ENCODE data around the gene TENM4. TPM values are rescaled to one million over a fixed set of nuclear protein-coding genes. Genes with fewer than 3 reads are reported as not detected.

TENM4 gene
- total RNA-seq, 2 experiments from 2014 or later, result not detected

- ChIA-PET POLR2A (no interaction called here), CTCF (no interaction called here)
- Mint-ChIP-seq H3K4me1 (ENCODE audit: low read depth) (peaks cover 5% of the 10 kb centered on the region), H3K27ac (no peak overlapping the region), H3K27me3 (ENCODE audit: low read depth) (peaks cover 8% of the 10 kb centered on the region), H3K4me3 (no peak overlapping the region), H3K9me3 (ENCODE audit: insufficient read depth) (no peaks in the 10 kb centered on the region), H3K36me3 (ENCODE audit: low read depth) (no peaks in the 10 kb centered on the region)
- ATAC-seq (no peak), DNase-seq (no peak)
Observed at GRCh38 chr11:78720281-78720989, 720.4 kb downstream of the TENM4 start.

GRCh38 chr11:78717041-78717440 lies 723.8 kb downstream of the TENM4 start:
- POLR2A ChIA-PET, result no interaction called here
- Mint-ChIP-seq H3K4me3 (no peak overlapping the region), H3K9me3 (ENCODE audit: insufficient read depth) (no peaks in the 10 kb centered on the region), H3K27me3 (ENCODE audit: low read depth) (peaks cover 4% of the 10 kb centered on the region), H3K4me1 (ENCODE audit: low read depth) (no peaks in the 10 kb centered on the region), H3K27ac (no peak overlapping the region), H3K36me3 (ENCODE audit: low read depth) (no peaks in the 10 kb centered on the region)
- ATAC-seq (no peak), DNase-seq (no peak)
- CTCF ChIA-PET, result interaction anchor here (1.4 to 7.4 kb wide), 2 partner anchors 9 to 71 kb away, joined by 3 to 119 read pairs; no protein-coding TSS in a partner anchor

DNA sequence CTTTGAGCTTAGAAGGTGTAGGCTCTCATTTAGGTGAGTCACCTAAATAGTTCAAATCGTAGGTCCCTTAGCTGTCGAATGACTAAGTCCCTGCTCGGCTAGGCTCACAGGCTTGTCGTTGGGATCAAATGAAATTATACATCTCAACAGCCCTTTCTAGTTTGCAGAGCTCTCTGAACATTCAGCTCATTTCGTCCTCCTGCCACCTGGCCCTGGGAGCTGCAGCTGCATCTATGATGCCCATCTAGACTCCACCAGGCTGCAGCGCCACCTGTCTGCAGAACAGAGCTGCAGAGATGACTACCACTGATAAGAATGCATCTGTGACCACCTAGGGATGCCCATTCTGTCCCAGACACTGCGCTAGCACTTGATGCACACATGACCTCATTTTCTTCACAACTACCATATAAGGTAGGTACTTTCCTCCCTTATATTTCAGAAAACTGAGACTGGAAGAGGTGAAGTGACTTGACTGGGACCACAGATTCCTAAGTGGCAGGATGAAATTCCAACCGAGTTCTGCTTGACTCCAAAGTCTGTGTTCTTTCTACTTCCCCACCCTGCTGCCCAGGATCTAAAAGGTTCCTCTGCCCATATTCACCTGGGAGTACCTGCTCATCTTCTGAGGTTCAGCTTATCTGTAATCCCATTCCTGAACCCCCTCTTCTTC lies 725.1 kb downstream of the TENM4 start:
- no peaks in the 10 kb centered on the region for H3K36me3 Mint-ChIP-seq (ENCODE audit: low read depth)
- H3K27me3 Mint-ChIP-seq (ENCODE audit: low read depth), result peaks cover 4% of the 10 kb centered on the region
- H3K4me1 Mint-ChIP-seq (ENCODE audit: low read depth), result no peaks in the 10 kb centered on the region
- ATAC-seq, result peak; percentile 44
- ChIA-PET CTCF (interaction anchor here (0.8 to 7.4 kb wide), 12 partner anchors 8 to 84 kb away, joined by 3 to 119 read pairs (median 4); no protein-coding TSS in a partner anchor), POLR2A (no interaction called here)
- H3K4me3 Mint-ChIP-seq, result no peak overlapping the region
- H3K27ac Mint-ChIP-seq, result no peak overlapping the region
- H3K9me3 Mint-ChIP-seq (ENCODE audit: insufficient read depth), result no peaks in the 10 kb centered on the region
- peak; percentile 52 for DNase-seq

- POLR2A ChIA-PET, result no interaction called here
- Mint-ChIP-seq H3K4me3 (no peak overlapping the region), H3K27me3 (ENCODE audit: low read depth) (peaks cover 4% of the 10 kb centered on the region), H3K9me3 (ENCODE audit: insufficient read depth) (no peaks in the 10 kb centered on the region), H3K36me3 (ENCODE audit: low read depth) (no peaks in the 10 kb centered on the region), H3K27ac (no peak overlapping the region), H3K4me1 (ENCODE audit: low read depth) (no peaks in the 10 kb centered on the region)
- CTCF ChIA-PET, result interaction anchor here (0.7 to 7.4 kb wide), 7 partner anchors 10 to 321 kb away, joined by 3 to 119 read pairs (median 5); no protein-coding TSS in a partner anchor
- ATAC-seq, result no peak
- DNase-seq, result no peak
Observed at GRCh38 chr11:78714539-78714938, 726.3 kb downstream of the TENM4 start.

GRCh38 chr11:78711735-78712134 lies 729.1 kb downstream of the TENM4 start:
- Mint-ChIP-seq H3K4me3 (no peak overlapping the region), H3K27ac (no peak overlapping the region), H3K27me3 (ENCODE audit: low read depth) (peaks cover 3% of the 10 kb centered on the region), H3K9me3 (ENCODE audit: insufficient read depth) (no peaks in the 10 kb centered on the region), H3K4me1 (ENCODE audit: low read depth) (no peaks in the 10 kb centered on the region), H3K36me3 (ENCODE audit: low read depth) (no peaks in the 10 kb centered on the region)
- ChIA-PET POLR2A (no interaction called here), CTCF (no interaction called here)
- DNase-seq, result no peak
- ATAC-seq, result no peak

DNA sequence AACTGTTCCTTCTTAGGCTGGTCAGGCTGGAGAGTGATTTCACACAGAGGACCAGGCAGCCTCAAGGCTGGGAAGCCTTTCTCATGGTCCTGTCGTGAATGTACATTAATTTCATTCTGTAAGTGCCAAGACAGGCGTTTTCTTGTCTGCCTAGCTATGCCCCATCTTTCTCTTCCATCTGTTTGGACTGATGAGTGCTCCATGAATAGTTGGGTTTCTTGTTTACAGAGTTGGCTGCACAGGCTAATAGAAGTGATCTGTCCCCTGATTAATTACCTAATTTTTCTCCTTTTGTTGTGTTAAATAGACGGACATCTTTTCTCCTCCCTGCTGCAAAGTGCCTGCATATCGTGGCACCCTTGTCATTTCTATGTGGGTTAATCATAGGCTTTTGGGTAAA lies 730.4 kb downstream of the TENM4 start:
- Mint-ChIP-seq H3K36me3 (ENCODE audit: low read depth) (no peaks in the 10 kb centered on the region), H3K4me3 (no peak overlapping the region), H3K9me3 (ENCODE audit: insufficient read depth) (no peaks in the 10 kb centered on the region), H3K4me1 (ENCODE audit: low read depth) (no peaks in the 10 kb centered on the region), H3K27me3 (ENCODE audit: low read depth) (peaks cover 3% of the 10 kb centered on the region), H3K27ac (no peak overlapping the region)
- ChIA-PET CTCF (no interaction called here), POLR2A (no interaction called here)
- ATAC-seq (no peak), DNase-seq (no peak)

- Mint-ChIP-seq H3K9me3 (ENCODE audit: insufficient read depth) (no peaks in the 10 kb centered on the region), H3K4me1 (ENCODE audit: low read depth) (no peaks in the 10 kb centered on the region), H3K36me3 (ENCODE audit: low read depth) (no peaks in the 10 kb centered on the region), H3K27me3 (ENCODE audit: low read depth) (peaks cover 3% of the 10 kb centered on the region), H3K27ac (no peak overlapping the region), H3K4me3 (no peak overlapping the region)
- no peak for DNase-seq
- ATAC-seq, result no peak
- ChIA-PET POLR2A (no interaction called here), CTCF (interaction anchor here (1.0 kb wide), 2 partner anchors 8 to 63 kb away, joined by 3 read pairs; no protein-coding TSS in a partner anchor)
Observed at GRCh38 chr11:78708388-78708787, 732.4 kb downstream of the TENM4 start.

DNA sequence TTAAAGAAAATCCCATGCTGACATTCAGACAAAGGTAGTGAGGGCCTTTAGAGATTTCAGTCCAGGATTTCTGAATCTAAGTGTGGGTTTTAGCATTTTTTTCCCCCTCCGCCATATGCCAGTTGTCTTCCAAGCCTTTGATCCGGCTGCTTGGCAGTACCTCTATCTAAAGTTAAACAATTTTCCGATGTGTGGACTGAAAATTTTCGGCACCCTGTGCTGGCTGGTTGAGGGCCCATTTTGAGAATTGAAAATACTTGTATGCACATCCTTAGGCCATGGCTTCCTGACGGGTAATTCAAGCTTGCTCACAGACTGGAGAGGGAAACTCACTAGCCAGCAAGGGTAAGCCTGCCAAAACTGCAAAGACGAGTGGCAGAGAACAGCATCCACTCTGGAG lies 734.3 kb downstream of the TENM4 start:
- DNase-seq (no peak), ATAC-seq (no peak)
- Mint-ChIP-seq H3K27me3 (ENCODE audit: low read depth) (peaks cover 3% of the 10 kb centered on the region), H3K36me3 (ENCODE audit: low read depth) (no peaks in the 10 kb centered on the region), H3K4me1 (ENCODE audit: low read depth) (no peaks in the 10 kb centered on the region), H3K4me3 (no peak overlapping the region), H3K9me3 (ENCODE audit: insufficient read depth) (no peaks in the 10 kb centered on the region), H3K27ac (no peak overlapping the region)
- ChIA-PET CTCF (interaction anchor here (1.2 kb wide), 1 partner anchor 9 kb away, joined by 3 read pairs; no protein-coding TSS in a partner anchor), POLR2A (no interaction called here)

DNA sequence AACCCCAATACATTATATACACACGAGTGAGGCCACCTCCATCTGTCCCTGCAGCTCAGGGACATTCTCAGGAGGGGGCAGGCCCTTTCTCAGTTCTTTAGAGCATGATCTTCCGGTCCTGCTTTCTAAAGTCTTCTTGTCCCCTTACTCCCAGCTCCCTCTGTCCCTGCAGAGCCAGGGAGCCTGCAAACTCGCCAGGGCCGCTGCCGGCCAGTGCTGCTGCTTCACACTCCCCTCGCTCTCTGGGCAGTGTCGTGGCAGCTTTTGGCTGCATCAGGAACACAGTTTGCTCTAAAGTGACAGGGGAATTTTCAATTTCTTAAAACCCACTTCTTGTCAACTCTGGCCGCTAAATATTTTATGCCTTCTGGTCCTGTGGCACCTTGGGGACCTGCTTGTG lies 736.0 kb downstream of the TENM4 start:
- POLR2A ChIA-PET, result no interaction called here
- Mint-ChIP-seq H3K4me3 (no peak overlapping the region), H3K27ac (no peak overlapping the region), H3K27me3 (ENCODE audit: low read depth) (peaks cover 3% of the 10 kb centered on the region), H3K9me3 (ENCODE audit: insufficient read depth) (no peaks in the 10 kb centered on the region), H3K36me3 (ENCODE audit: low read depth) (no peaks in the 10 kb centered on the region), H3K4me1 (ENCODE audit: low read depth) (no peaks in the 10 kb centered on the region)
- CTCF ChIA-PET, result no interaction called here
- ATAC-seq, result no peak
- DNase-seq, result no peak

- DNase-seq (no peak), ATAC-seq (no peak)
- CTCF ChIA-PET, result interaction anchor here (1.7 to 1.8 kb wide), 2 partner anchors 16 to 54 kb away, joined by 4 to 10 read pairs; no protein-coding TSS in a partner anchor
- no peaks in the 10 kb centered on the region for H3K36me3 Mint-ChIP-seq (ENCODE audit: low read depth)
- H3K9me3 Mint-ChIP-seq (ENCODE audit: insufficient read depth), result no peaks in the 10 kb centered on the region
- peaks cover 5% of the 10 kb centered on the region for H3K27me3 Mint-ChIP-seq (ENCODE audit: low read depth)
- no peak overlapping the region for H3K4me3 Mint-ChIP-seq
- H3K27ac Mint-ChIP-seq, result no peak overlapping the region
- H3K4me1 Mint-ChIP-seq (ENCODE audit: low read depth), result no peaks in the 10 kb centered on the region
- POLR2A ChIA-PET, result no interaction called here
Observed at GRCh38 chr11:78699609-78700135, 741.2 kb downstream of the TENM4 start.

DNA sequence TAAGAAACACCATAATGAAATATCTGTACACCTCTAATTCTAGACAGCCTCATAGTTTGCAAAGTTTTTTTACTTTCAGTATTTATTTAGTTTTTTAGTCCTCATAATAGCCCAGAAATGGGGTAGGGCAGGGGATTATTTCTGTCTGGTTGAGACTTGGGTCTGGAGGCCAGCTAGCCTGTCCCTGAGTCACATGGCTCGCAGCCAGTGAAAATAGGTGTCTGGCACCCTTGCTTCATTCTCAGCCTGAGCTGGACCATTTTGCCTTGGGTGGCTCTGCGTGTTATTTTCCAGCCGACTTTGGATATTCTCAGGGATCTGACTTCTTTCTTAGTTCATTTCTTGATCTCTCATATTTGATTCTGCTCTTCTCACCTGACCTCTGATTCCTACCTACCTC lies 742.2 kb downstream of the TENM4 start:
- Mint-ChIP-seq H3K9me3 (ENCODE audit: insufficient read depth) (no peaks in the 10 kb centered on the region), H3K27ac (no peak overlapping the region), H3K4me1 (ENCODE audit: low read depth) (no peaks in the 10 kb centered on the region), H3K4me3 (no peak overlapping the region), H3K36me3 (ENCODE audit: low read depth) (no peaks in the 10 kb centered on the region), H3K27me3 (ENCODE audit: low read depth) (peaks cover 5% of the 10 kb centered on the region)
- ChIA-PET CTCF (no interaction called here), POLR2A (no interaction called here)
- DNase-seq (no peak), ATAC-seq (no peak)

DNA sequence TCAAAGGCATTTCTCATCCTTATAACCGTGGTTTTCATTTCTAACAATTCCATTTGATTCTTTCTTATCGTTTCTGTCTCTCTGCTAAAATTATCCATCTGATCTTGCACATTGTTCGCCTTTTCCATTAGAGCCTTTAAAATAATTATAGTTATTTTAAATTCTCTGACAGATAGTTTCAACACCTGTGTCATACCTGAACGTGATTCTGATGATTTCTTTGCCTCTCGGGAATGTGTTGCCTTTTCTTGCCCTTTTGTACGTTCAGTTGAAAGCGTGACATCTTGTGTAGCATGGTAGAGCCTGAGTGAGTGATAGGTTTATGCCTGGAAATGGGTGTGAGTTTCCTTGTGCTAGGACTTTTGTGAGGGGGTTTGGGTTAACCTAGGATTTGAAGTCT lies 744.7 kb downstream of the TENM4 start:
- no peaks in the 10 kb centered on the region for H3K9me3 Mint-ChIP-seq (ENCODE audit: insufficient read depth)
- CTCF ChIA-PET, result interaction anchor here (1.1 kb wide), 1 partner anchor 50 kb away, joined by 3 read pairs; no protein-coding TSS in a partner anchor

More for the DNA sequence above, 744.7 kb downstream of the TENM4 start:
- POLR2A ChIA-PET, result no interaction called here
- H3K4me3 Mint-ChIP-seq, result no peak overlapping the region
- peaks cover 8% of the 10 kb centered on the region for H3K27me3 Mint-ChIP-seq (ENCODE audit: low read depth)
- no peaks in the 10 kb centered on the region for H3K4me1 Mint-ChIP-seq (ENCODE audit: low read depth)
- H3K27ac Mint-ChIP-seq, result no peak overlapping the region
- ATAC-seq (no peak), DNase-seq (no peak)
- no peaks in the 10 kb centered on the region for H3K36me3 Mint-ChIP-seq (ENCODE audit: low read depth)

All from activated CD8-positive, alpha-beta T cell treated with anti-CD3 and anti-CD28 coated beads, Interleukin-2, amount 10 ng/mL, durations not matched to agents 7 days and 5 days (primary cell).